GM21825 (cell line): Measurements from ENCODE around the gene CCDC180.
"Not testable (repeated sequence)": the region's sequence is repeated elsewhere in the genome, so short reads cannot be mapped to it uniquely, and the experiment has no call there.

ENCODE experiments used
- ATAC-seq: cut with Tn5 transposase; IDR thresholded peaks from one replicate; pipeline ENCODE4 v1.9.1; 2021; ENCODE audit warnings: mild to moderate bottlenecking, moderate library complexity; ENCODE audit not compliant: unreplicated experiment

CCDC180 gene

DNA sequence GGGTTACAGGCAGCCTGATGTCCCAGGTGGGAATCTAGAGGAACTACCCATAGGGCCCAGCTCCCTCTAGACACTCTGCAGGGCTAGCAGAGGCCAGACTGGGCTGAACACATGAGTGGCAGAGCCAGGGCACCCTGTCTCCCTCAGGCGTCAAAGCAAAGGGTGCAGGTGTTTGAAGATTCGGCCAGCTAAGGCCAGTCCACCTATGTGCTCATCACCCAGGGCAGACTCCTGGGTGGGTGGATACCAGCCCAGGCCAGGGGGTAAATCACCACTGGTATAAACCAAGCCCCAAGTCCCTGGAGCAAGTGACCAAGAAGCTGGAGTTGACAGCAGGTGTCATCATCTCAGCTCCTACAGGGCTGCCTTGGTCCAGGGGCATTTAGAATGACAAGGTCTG lies 3.4 kb downstream of the CCDC180 start:
- ATAC-seq = no peak

DNA sequence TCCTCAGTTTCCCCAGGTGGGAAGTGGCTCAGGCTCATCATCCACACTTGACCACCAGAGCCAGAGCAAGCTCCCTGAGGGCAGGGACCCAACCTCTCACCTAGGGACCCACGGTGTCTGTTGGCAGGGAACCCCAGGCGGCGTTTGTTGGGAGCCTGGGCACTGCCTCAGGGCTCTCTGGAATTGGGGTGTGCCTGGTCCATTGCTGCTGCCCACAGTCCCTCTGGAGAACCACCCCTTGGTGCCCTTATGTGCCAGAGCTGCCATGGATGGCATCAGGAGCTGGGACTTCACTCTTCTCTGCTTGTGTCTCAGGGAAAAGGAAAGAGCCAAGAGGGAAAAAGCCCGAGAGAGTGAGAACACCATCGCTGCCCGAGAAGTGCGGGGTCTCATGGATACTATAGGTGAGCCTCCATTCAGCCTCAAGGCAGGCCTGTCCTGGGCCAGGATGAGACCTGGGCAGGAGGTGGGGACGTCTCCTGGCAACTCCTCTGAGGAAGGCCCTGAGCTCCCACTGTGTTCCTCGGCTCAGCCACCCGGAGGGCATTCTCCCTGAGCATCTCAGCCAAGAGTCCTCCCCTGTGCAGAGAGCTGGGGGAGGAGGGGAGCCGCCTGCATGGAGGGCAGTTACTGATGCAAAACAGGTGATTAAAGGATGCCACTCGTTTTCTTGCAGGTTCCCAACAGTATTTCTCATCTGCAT lies 4.5 kb downstream of the CCDC180 start:
- no peak for ATAC-seq

DNA sequence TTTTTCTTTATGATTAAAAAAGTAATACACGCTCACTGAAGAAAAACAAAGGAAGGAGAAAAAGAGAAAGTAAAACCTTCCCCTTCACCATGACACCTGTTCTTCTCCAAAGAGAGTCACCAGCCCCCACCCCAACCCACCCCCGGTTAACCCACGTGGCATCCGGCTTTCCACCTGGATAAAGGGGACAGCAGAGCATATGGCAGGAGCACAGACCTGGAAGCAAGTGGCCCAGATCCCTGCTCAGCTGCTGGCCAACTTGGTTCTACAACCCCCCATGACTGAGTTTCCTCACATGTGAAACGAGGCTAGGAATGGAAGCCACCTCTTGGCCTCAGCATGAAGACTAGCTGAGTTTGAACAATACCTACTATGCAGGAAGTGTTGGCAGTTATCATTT lies 5.1 kb downstream of the CCDC180 start:
- no peak for ATAC-seq

DNA sequence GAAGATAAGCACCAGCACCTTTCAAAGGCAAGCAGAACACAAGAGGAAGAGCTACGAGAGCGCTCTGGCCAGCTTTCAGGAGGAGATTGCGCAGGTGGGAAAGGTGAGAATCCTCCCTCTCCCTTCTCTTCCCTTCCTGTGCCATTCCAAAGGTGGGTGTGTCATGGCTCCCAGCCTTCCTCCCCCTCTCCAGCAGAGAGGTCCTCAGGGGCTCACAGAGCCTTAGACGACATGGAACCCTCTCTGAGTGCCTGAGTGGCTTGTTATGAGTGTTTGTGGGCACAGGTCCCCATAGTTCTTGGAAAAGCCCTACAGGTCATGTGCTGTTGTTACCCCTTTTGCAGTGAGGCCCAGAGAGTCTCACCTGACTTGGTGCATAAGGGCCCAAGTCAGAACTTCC lies 5.8 kb downstream of the CCDC180 start:
- ATAC-seq = no peak

DNA sequence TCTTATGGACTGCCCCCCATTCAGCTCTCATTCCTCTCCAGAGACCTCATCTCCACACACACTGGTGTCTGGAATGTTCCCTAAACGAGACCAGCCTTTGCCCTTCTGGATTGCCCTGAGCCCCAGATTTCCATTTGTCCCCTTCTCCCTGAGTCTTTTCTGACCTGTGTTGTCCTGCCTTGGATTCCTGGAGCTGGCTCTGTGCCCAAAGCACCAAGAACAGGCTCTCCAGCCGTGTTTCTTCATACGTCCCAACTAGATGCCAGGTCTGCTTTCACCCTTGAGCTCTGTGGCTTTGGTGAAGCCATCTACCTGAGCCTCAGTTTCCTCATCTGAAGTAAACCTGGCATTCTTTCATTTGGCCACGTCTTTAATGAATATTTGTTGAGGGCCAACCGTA lies 6.3 kb downstream of the CCDC180 start:
- no peak for ATAC-seq

DNA sequence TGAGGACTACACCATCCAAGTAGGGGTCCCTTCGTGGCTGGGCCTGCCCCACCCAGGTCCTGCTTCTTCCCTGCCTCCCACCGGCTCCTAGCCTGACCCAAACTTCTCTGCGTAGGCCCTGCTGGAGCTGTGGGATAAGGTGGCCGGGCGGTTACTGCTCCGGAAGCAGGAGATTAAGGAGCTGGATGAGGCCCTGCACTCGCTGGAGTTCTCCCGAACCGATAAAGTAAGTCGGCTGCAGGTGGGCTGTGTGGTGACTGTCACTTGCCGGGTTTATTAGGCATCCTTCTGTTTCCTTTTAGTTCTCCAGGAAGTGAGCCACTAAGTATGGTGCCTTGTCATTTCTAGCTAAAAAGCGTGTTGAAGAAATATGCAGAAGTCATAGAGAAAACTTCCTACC lies 7.0 kb downstream of the CCDC180 start:
- no peak for ATAC-seq

DNA sequence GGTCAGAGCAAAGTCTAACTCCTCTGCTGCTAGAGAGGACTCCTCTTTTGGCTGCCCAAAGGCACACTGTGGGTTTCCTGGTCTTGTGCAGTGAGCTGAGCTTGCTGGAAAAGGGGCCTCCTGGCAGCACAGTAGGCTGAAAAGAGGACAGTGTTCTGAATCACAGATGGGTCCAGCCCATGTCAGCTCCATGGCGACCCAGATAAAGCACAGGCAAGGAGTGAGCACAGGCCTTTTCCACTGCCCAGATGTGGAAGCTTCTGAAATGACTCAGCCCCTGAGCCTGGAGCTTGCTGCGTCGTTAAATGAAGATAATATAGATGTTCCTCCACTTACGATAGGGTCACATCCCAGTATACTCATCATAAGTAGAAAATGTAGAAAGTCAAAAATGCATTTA lies 8.1 kb downstream of the CCDC180 start:
- no peak for ATAC-seq

DNA sequence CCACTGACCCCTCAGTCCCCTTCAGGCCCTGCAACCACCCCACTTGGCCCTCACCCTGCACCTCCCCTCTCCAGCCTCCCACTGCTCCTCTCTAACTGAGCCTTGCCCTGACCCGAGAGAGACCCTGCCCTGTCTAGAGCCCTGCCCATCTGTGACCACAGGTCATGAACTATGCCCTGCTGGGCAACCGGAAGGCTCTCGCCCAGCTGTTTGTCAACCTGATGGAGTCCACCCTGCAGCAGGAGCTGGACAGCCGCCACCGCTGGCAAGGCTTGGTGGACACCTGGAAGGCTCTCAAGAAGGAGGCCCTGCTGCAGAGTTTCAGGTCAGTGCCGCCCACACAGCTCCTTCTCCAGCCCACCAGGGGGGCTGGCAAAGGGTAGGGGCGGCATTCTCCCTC lies 9.4 kb downstream of the CCDC180 start:
- no peak for ATAC-seq

DNA sequence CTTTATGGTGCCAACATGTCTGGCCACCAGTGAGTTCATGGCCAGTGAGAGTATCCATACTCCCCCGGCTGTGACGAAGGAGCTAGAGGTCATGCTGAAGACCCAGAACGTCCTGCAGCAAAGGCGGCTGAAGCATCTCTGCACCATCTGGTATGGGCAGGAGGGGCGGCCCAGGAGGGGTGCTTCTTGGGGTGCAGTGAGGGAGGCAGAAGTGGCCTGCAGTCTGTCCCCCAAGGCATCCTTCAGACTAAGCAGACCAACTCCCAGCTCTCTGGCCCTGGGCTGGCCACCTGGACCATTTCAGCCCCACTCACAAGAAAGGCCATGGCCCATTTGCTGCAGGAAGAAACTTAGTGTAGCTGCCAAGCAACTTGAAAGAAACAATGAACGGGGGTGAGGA lies 11.0 kb downstream of the CCDC180 start:
- no peak for ATAC-seq

DNA sequence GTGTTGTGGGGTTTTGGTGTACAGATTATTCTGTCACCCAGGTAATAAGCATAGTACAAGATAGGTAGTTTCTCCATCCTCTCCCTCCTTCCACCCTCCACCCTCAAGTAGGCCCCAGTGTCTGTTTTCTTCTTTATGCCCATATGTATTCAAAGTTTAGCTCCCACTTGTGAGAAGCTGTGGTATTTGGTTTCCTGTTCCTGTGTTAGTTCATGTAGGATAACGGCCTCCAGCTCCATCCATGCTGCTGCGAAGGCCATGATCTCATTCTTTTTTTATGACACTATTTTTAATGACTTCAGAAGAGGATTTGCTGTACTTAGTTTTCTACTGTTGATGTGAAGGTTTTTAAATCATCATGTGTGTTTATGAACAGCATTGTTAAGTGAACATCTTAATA lies 11.9 kb downstream of the CCDC180 start:
- ATAC-seq = no peak

DNA sequence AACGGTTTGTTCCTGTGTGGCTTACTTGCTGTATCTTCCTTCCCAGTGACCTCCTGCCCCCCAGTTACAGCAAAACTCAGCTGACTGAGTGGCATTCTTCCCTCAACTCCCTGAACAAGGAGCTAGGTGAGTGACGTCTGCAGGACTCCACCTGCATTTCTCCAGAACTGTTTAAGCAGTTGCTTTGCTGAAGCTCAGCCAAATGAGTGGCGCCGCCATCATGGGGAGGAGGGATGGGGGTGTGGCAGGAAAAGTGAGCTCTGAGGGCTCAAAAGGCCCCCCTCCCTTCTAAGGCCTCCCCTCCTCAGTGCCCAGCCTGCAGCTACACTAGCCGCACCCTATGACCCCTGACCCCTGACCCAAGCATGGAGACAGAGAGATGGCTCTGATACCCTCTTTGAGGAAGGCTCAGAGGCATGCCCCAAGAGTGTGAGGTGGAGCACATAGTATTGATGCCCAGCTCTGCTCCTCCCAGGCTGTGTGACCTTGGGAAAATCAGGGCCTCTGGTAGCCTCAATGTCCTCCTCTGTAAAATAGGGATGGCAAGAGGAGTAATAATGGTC lies 12.7 kb downstream of the CCDC180 start:
- no peak for ATAC-seq

DNA sequence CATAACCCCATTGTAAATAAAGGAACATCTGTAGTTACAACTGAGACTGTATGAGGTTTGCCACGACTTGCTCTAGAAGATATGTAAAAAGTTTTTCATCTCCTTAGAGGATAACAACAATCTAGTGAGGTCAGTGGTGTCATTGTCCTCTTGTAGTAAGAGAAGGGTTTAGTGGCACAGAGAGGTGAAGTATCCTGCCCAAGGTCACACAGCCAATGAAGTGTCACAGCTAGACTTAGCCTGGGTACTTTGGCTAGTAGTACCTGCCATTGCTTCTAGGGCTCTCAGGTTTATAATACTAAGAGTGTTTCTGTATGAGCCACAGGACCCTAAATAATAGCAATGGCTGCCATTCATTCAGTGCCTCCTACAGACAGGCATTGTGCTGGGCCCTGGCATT lies 13.8 kb downstream of the CCDC180 start:
- ATAC-seq = no peak

DNA sequence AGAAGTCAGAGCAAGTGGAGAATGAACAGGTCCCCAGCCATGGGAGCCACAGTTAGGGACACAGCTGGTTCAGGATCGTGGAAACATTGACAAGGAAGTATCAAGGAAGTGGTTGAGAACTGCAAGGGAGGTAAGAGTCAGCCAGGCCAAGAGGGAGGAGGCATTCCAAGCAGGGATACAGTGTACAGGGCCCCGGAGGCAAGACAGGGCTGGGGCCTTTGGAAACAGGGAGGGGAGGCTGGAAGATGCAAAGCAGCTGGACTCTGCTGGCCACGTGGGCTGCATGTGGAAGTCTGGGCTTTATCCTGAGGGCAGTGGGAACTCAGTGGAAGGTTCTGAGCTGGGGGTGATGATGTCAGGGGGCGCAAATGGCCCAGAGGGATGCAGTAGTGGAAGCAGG lies 14.2 kb downstream of the CCDC180 start:
- no peak for ATAC-seq

DNA sequence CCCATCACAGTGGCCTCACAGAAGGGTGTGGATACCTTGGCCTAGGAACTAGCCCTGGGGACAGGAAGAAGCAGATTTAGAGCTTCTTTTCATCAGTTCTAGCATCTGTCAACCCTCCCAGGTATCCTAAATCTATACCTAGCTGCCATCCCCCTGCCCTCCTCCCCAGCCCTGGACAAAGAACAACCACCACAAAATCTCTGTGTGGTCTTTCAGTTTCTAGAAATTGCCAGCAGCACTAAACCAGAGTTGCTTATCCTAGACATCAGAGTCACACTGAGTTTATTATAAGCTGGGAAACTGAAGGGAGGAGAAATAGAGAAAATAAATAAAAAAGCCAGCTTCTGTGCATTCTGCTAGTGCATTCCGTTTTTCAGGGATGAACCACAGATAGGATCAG lies 14.6 kb downstream of the CCDC180 start:
- no peak for ATAC-seq

DNA sequence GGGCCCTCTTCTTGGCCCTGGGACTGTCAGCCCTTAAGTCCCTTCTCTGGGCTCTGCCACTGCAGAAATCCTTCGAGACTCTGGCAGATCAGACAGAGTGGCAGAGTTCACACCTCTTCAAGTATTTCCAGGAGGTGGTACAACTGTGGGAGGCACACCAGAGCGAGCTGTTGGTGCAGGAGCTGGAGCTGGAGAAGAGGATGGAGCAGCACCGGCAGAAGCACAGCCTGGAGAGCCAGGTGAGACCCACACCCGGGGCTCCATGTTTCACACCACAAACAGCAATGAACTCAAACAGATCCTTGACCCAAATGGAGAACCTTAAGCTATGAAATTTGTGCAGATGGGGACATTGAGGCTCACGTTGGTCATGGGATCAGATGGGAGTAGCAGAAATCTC lies 17.5 kb downstream of the CCDC180 start:
- no peak for ATAC-seq

DNA sequence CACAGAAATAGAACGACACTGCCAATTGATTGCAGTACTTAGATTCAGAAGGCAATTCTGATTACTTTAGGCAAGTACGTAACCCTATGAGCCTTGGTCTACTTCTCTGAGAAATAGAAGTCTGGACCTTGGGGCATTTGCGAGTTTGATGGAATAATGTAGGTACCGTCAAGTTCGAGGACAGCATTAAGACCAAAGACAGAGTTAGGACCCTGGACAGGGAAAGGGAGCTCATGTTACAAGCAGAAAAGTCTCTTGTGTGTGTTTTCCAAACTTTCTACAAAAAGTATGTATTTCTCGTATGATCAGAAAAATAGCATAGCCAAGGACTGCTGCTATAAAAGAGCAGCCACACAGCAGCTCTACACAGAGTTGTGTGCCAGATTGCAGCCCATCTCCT lies 20.1 kb downstream of the CCDC180 start:
- ATAC-seq = no peak

DNA sequence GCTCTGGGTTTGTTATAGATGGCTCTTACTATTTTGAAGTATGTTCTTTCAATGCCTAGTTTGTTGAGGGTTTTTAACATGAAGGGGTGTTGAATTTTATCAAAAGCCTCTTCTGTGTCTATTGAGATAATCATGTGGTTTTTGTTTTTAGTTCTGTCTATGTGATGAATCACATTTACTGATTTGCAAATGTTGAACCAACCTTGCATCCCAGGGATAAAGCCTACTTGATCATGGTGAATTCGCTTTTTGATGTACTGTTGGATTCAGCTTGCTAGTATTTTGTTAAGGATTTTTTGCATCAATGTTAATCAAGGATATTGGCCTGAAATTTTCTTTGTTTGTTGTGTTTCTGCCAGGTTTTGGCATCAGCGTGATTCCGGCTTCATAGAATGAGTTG lies 25.5 kb downstream of the CCDC180 start:
- no peak for ATAC-seq

DNA sequence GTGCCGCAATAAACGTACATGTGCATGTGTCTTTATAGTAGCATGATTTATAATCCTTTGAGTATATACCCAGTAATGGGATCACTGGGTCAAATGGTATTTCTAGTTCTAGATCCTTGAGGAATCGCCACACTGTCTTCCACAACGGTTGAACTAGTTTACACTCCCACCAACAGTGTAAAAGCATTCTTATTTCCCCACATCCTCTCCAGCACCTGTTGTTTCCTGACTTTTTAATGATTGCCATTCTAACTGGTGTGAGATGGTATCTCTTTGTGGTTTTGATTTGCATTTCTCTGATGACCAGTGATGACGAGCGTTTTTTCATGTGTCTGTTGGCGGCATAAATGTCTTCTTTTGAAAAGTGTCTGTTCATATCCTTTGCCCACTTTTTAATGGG lies 28.2 kb downstream of the CCDC180 start:
- ATAC-seq = not testable (repeated sequence)

DNA sequence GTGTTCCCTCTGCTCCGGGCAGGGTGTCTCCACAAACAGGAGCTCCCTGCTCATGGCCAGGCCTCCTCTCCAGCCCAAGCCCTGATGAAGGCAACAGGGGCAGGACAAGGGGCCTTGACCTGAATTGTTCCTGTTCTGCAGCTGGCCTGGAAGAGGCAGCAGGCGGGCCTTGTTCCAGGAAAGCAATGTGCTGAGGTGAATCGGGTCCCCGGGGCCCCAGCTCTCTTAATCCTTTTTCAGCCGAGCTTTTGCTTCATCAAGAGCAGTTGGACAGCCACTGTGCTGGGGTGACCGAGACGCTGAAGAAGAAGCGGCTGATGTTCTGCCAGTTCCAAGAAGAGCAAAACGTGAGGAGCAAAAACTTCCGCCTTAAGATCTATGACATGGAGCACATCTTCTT lies 41.4 kb downstream of the CCDC180 start:
- ATAC-seq = no peak

DNA sequence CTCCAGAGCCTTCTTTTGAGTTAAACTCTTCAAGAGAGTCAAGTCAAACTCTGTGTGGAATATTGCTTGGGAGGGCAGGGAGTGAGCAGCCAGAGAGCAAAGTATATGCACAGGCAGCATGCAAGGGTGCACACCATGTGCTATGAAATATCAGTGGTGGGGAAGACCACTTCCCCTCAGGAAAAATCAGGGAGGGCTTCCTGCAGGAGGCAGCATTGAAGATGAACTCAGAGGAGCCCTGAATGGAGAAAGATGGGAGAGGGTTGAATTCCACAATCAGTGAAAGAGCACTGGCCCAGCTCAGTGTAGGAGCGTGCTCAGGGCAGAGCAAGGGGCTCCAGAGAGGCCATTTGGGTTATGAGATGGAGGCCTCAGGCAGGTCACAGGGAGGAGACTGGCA lies 41.9 kb downstream of the CCDC180 start:
- no peak for ATAC-seq

DNA sequence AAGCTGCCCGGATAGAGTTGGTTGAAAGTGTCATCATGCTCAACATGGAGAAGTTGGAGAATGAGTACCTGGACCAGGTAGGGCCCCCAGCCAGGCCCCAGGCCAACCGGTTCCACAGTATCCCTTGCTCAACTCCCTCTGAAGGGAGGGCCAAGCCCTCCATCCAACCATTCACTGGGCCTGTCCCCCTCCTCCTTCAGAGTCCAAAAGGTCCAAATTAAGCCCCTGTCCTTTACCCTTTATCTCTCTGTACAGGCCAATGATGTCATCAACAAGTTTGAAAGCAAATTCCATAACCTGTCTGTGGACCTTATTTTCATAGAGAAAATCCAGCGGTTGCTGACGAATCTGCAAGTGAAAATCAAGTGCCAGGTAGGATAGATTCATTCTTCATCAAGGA lies 47.2 kb downstream of the CCDC180 start:
- ATAC-seq = no peak

DNA sequence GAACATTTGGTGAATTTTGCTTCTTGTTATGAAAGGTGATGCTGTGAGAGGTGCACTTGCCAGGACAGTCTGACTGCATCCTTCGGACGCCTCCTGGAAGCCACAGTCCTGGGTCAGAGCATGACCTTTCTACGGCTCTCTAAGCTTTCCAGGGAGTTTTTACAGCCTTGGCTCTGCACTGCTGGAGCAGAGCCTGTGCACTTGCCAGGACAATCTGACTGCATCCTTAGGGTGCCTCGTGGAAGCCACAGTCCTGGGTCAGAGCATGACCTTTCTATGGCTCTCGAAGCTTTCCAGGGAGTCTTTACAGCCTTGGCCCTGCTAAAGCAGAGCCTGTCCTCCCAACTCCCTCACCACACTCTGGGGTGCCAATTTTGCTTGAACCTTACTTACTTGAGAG lies 49.6 kb downstream of the CCDC180 start:
- no peak for ATAC-seq
